ENCODE data around the gene TLCD5. TPM values are rescaled to one million over a fixed set of nuclear protein-coding genes. Genes with fewer than 3 reads are reported as not detected.

Gene TLCD5
- total RNA-seq, 2 donors from 2014 or later = 11.3 to 18.7 TPM

- TF ChIP-seq CTCF (IDR thresholded peaks at IDR 0.05) = no peak
- Histone ChIP-seq H3K36me3 (no peaks in the 10 kb centered on the region), H3K4me1 (peaks cover 0 to 48% of the 10 kb centered on the region in 2 donors), H3K9me3 (peaks cover 0 to 7% of the 10 kb centered on the region in 2 donors), H3K4me3 (no peak overlapping the region), H3K27me3 (no peaks in the 10 kb centered on the region), H3K27ac (peak overlapping the region in 1 of 2 donors; percentile 36)
- no peak for DNase-seq (ENCODE audit: low spot score)
Measured at GRCh38 chr11:120376547-120377182, 51.6 kb downstream of the TLCD5 start.

DNA sequence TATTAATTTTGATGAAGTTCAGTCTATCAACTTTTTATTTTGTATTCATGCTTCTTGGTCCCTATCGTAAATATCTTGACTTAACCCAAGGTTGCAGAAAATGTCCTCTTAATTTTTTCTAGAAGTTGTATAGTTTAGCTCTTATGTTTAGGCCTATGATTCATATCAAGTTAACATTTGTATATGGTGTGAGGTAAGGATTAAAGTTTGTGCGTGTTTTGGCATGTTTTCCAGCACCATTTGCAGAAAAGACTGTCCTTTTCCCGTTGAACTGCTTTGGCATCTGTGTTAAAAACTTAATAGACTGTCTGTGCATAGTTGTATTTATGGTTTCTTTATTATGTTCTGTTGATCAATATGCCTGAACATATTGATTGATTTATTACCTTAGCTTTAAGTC, 53.4 kb downstream of the TLCD5 start:
- no peaks in the 10 kb centered on the region for H3K27me3 ChIP-seq
- H3K27ac ChIP-seq = no peak overlapping the region
- peaks cover 0 to 7% of the 10 kb centered on the region in 2 donors for H3K9me3 ChIP-seq
- TF ChIP-seq CTCF (IDR thresholded peaks at IDR 0.05) = no peak
- no peak overlapping the region for H3K4me3 ChIP-seq
- H3K36me3 ChIP-seq = no peaks in the 10 kb centered on the region
- peaks cover 0 to 38% of the 10 kb centered on the region in 2 donors for H3K4me1 ChIP-seq
- no peak for DNase-seq (ENCODE audit: low spot score)

DNA sequence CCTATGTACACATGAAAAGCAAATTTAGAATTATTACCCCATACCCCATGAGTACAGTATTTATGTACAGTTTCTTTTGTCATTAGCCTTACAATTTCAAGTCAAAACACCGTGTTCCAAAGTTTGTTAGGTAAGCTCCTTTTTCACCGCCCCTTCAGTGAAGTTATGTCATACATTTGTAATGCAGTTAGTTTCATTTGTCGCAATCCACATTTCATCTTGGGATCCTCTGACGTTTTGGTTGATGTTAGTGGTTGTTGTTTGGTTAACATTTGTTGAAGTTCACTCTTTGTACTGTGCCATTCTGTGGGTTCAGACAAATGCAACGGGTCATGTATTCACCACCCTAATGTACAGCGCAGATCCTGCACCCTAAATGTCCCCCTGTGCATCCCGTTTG, 56.3 kb downstream of the TLCD5 start:
- TF ChIP-seq CTCF (IDR thresholded peaks at IDR 0.05) = no peak
- Histone ChIP-seq H3K4me1 (peaks cover 0 to 41% of the 10 kb centered on the region in 2 donors), H3K27me3 (no peaks in the 10 kb centered on the region), H3K4me3 (no peak overlapping the region), H3K9me3 (peaks cover 0 to 7% of the 10 kb centered on the region in 2 donors), H3K36me3 (no peaks in the 10 kb centered on the region), H3K27ac (no peak overlapping the region)
- no peak for DNase-seq (ENCODE audit: low spot score)

Other genes starting within 250 kb of the TLCD5 start
- 1 to 10 TPM in 1 of 2 donors, under 1 TPM in 1; 0.85 to 2.7 TPM for gene TRIM29, start 187.2 kb upstream of the TLCD5 start, total RNA-seq
- 10 to 100 TPM; 27.9 to 43.6 TPM for gene OAF, start 114.3 kb upstream of the TLCD5 start, total RNA-seq
- gene POU2F3, start 85.2 kb upstream of the TLCD5 start, total RNA-seq = not detected
- 10 to 100 TPM; 84.0 to 87.2 TPM for gene ARHGEF12, start 11.1 kb downstream of the TLCD5 start, total RNA-seq
- under 1 TPM; 0.04 to 0.30 TPM for gene GRIK4, start 186.4 kb downstream of the TLCD5 start, total RNA-seq